ENCODE measurements around the gene EPHB1. TPM values are rescaled to one million over a fixed set of nuclear protein-coding genes. Genes with fewer than 3 reads are reported as not detected.
"Not testable (repeated sequence)": the region's sequence is repeated elsewhere in the genome, so short reads cannot be mapped to it uniquely, and the experiment has no call there.

Gene EPHB1
- total RNA-seq, 1 donor from 2014 or later = 3.0 TPM

DNA sequence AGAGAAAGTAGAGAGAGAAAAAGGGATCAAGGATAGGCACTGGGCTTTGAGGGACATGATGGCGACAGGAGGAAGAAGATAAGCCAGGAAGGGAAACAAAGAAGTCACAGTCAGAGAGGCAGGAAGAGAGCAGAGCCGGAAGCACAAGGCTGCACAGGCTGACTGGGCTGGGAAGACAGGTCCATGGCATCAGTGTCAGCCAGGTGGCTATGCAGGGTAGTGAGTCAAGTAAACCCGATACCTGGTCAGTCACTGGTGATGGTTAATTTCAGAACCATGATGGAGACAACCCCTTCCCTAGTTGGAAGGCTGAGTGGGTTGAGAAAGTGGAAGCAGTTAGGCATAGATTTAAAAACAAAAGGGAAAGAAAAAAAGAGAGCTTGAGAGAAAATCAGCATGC is 203.8 kb downstream of the EPHB1 start:
- intact Hi-C loops (cut with DNase I) = no loop called here
- Histone ChIP-seq H3K4me3 (no peak overlapping the region), H3K27me3 (ENCODE audit: low read depth) (no peaks in the 10 kb centered on the region), H3K4me1 (no peaks in the 10 kb centered on the region), H3K27ac (no peak overlapping the region), H3K9me3 (no peaks in the 10 kb centered on the region), H3K36me3 (no peaks in the 10 kb centered on the region)
- TF ChIP-seq, protein P1, sequence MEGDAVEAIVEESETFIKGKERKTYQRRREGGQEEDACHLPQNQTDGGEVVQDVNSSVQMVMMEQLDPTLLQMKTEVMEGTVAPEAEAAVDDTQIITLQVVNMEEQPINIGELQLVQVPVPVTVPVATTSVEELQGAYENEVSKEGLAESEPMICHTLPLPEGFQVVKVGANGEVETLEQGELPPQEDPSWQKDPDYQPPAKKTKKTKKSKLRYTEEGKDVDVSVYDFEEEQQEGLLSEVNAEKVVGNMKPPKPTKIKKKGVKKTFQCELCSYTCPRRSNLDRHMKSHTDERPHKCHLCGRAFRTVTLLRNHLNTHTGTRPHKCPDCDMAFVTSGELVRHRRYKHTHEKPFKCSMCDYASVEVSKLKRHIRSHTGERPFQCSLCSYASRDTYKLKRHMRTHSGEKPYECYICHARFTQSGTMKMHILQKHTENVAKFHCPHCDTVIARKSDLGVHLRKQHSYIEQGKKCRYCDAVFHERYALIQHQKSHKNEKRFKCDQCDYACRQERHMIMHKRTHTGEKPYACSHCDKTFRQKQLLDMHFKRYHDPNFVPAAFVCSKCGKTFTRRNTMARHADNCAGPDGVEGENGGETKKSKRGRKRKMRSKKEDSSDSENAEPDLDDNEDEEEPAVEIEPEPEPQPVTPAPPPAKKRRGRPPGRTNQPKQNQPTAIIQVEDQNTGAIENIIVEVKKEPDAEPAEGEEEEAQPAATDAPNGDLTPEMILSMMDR (IDR thresholded peaks at IDR 0.05) = no peak
- DNase-seq (no peak), ATAC-seq (no peak)

DNA sequence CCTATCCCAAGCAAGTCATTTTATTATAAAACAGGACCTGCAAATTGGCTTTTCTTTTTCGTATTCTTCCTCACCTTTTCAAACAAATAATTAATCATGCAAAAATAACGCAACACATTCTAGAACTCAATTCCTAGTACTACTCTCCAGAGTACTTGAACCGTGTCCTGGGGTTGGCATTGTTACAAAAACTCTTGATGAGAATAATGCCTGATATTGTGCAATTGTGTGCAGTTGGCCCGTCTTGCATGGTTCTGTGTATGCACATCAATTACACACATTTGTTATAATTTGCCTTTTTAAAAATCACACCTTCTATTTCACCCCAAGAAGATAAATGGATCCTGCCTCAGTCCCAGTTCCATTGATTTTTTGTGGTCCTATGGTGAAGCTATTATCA is 205.4 kb downstream of the EPHB1 start:
- no peak for DNase-seq
- Histone ChIP-seq H3K9me3 (no peaks in the 10 kb centered on the region), H3K27ac (no peak overlapping the region), H3K27me3 (ENCODE audit: low read depth) (no peaks in the 10 kb centered on the region), H3K4me1 (no peaks in the 10 kb centered on the region), H3K36me3 (no peaks in the 10 kb centered on the region), H3K4me3 (no peak overlapping the region)
- intact Hi-C loops (cut with DNase I) = no loop called here
- TF ChIP-seq, protein P1 (IDR thresholded peaks at IDR 0.05) = no peak
- peak; percentile 67 to 70 for ATAC-seq

DNA sequence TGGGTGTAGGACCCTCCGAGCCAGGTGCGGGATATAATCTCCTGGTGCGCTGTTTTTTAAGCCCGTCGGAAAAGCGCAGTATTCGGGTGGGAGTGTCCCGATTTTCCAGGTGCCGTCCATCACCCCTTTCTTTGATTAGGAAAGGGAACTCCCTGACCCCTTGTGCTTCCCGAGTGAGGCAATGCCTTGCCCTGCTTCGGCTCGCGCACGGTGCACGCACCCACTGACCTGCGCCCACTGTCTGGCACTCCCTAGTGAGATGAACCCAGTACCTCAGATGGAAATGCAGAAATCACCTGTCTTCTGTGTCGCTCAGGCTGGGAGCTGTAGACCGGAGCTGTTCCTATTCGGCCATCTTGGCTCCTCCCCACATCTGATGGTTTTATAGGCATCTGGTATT is 210.6 kb downstream of the EPHB1 start:
- H3K27ac ChIP-seq; H3K9me3 ChIP-seq; DNase-seq; ATAC-seq; H3K36me3 ChIP-seq; H3K27me3 ChIP-seq (ENCODE audit: low read depth); intact Hi-C loops (cut with DNase I); H3K4me1 ChIP-seq; H3K4me3 ChIP-seq: not testable (repeated sequence)

GRCh38 chr3:135007607-135008006 is 212.5 kb downstream of the EPHB1 start:
- intact Hi-C loops (cut with DNase I) = no loop called here
- ATAC-seq (no peak), DNase-seq (no peak)
- Histone ChIP-seq H3K27ac (no peak overlapping the region), H3K36me3 (no peaks in the 10 kb centered on the region), H3K9me3 (no peaks in the 10 kb centered on the region), H3K27me3 (ENCODE audit: low read depth) (no peaks in the 10 kb centered on the region), H3K4me3 (no peak overlapping the region), H3K4me1 (no peaks in the 10 kb centered on the region)
- TF ChIP-seq, protein P1 (IDR thresholded peaks at IDR 0.05) = no peak

GRCh38 chr3:135008326-135008725 is 213.3 kb downstream of the EPHB1 start:
- intact Hi-C loops (cut with DNase I) = no loop called here
- no peaks in the 10 kb centered on the region for H3K9me3 ChIP-seq
- no peaks in the 10 kb centered on the region for H3K27me3 ChIP-seq (ENCODE audit: low read depth)
- DNase-seq (no peak), ATAC-seq (no peak)
- no peaks in the 10 kb centered on the region for H3K4me1 ChIP-seq
- H3K27ac ChIP-seq = no peak overlapping the region
- TF ChIP-seq, protein P1 (IDR thresholded peaks at IDR 0.05) = no peak
- H3K36me3 ChIP-seq = no peaks in the 10 kb centered on the region
- no peak overlapping the region for H3K4me3 ChIP-seq

- H3K36me3 ChIP-seq = no peaks in the 10 kb centered on the region
- H3K9me3 ChIP-seq = no peaks in the 10 kb centered on the region
- TF ChIP-seq, protein P1 (IDR thresholded peaks at IDR 0.05) = no peak
- H3K4me3 ChIP-seq = no peak overlapping the region
- DNase-seq = no peak
- H3K27me3 ChIP-seq (ENCODE audit: low read depth) = no peaks in the 10 kb centered on the region
- intact Hi-C loops (cut with DNase I) = no loop called here
- H3K4me1 ChIP-seq = no peaks in the 10 kb centered on the region
- ATAC-seq = no peak
- H3K27ac ChIP-seq = no peak overlapping the region
Observed at GRCh38 chr3:135009014-135009413, 214.0 kb downstream of the EPHB1 start.

Data from lower lobe of right lung (tissue), 2 donors.